Activated CD8-positive, alpha-beta memory T cell treated with anti-CD3 and anti-CD28 coated beads, Interleukin-2, amount 50 U/mL, for 24 hours (primary cell): ENCODE results near the gene ASRGL1.
A peak's percentile ranks its signal among the peaks of the same experiment; 100 is the strongest.

Source experiments
- DNase-seq: peaks from one replicate; pipeline ENCODE4 v3.0.0-alpha.2; 2020; ENCODE audit errors: extremely low read depth

The ASRGL1 gene

GRCh38 chr11:62392506-62392905 is 55.3 kb downstream of the ASRGL1 start:
- no peak for DNase-seq

- no peak for DNase-seq
Measured at GRCh38 chr11:62393061-62393611, 55.9 kb downstream of the ASRGL1 start.

- no peak for DNase-seq
Measured at GRCh38 chr11:62393735-62394134, 56.5 kb downstream of the ASRGL1 start.

GRCh38 chr11:62394825-62395538 is 57.7 kb downstream of the ASRGL1 start:
- DNase-seq: peak; percentile 25

- DNase-seq: no peak
Measured at GRCh38 chr11:62395885-62396551, 58.8 kb downstream of the ASRGL1 start.

- DNase-seq: no peak
Measured at GRCh38 chr11:62398011-62398994, 61.1 kb downstream of the ASRGL1 start.

GRCh38 chr11:62399172-62399877 is 62.1 kb downstream of the ASRGL1 start:
- no peak for DNase-seq

GRCh38 chr11:62399878-62400266 is 62.6 kb downstream of the ASRGL1 start:
- DNase-seq: no peak

GRCh38 chr11:62400281-62400680 is 63.0 kb downstream of the ASRGL1 start:
- no peak for DNase-seq

- no peak for DNase-seq
Measured at GRCh38 chr11:62400760-62401159, 63.5 kb downstream of the ASRGL1 start.

GRCh38 chr11:62401356-62401755 is 64.1 kb downstream of the ASRGL1 start:
- DNase-seq: no peak

- DNase-seq: no peak
Measured at GRCh38 chr11:62401811-62402210, 64.6 kb downstream of the ASRGL1 start.

GRCh38 chr11:62402226-62402959 is 65.1 kb downstream of the ASRGL1 start:
- DNase-seq: peak; percentile 6

- no peak for DNase-seq
Measured at GRCh38 chr11:62402960-62403730, 65.9 kb downstream of the ASRGL1 start.

GRCh38 chr11:62404435-62404834 is 67.2 kb downstream of the ASRGL1 start:
- no peak for DNase-seq

GRCh38 chr11:62404901-62405300 is 67.7 kb downstream of the ASRGL1 start:
- no peak for DNase-seq

- no peak for DNase-seq
Measured at GRCh38 chr11:62406034-62406433, 68.8 kb downstream of the ASRGL1 start.

GRCh38 chr11:62409831-62410230 is 72.6 kb downstream of the ASRGL1 start:
- no peak for DNase-seq

- DNase-seq: no peak
Measured at GRCh38 chr11:62410972-62411371, 73.7 kb downstream of the ASRGL1 start.

GRCh38 chr11:62411524-62411923 is 74.3 kb downstream of the ASRGL1 start:
- no peak for DNase-seq
